Measurements from ENCODE around the gene OCA2.
"Not testable (repeated sequence)": the region's sequence is repeated elsewhere in the genome, so short reads cannot be mapped to it uniquely, and the experiment has no call there.

The OCA2 gene

DNA sequence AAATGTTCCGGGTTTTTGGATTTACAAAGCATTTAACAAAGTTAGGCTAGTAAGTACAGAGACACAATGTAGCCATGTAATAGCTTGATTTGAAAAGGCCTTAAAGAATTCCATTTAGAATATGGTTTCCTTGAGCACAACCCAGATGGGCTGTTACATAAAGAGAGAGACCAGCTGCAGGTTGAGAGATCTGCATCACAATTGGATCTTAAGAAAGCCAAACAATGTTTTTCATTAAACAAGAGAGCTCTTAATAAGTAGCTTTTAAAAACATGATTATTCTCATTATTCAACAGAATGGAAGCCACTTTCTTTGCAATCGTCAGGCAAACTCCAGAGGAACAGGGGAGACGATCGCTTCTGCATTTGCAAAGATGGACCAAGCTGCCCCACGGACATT lies 300.3 kb downstream of the OCA2 start:
- no peak for DNase-seq

DNA sequence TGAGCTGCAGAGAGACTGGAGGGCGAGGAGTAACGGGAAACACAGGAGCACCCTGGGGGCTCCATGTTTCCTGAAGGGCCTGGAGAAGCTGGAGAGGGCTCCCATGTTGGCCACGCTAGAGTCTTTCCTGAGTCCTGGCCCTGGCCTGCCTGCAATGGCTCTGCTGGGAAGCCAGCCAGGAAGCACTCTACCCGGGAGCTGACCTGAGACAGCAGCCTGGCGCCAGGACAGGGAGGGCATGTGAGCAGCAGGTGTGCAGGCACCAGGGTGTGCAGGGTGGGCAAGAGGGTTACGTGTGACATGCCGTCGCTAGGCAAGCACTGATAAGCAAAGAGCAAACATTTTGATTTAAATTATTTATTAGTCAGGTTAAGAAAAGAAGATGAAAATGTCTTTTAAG lies 301.4 kb downstream of the OCA2 start:
- DNase-seq, result no peak

DNA sequence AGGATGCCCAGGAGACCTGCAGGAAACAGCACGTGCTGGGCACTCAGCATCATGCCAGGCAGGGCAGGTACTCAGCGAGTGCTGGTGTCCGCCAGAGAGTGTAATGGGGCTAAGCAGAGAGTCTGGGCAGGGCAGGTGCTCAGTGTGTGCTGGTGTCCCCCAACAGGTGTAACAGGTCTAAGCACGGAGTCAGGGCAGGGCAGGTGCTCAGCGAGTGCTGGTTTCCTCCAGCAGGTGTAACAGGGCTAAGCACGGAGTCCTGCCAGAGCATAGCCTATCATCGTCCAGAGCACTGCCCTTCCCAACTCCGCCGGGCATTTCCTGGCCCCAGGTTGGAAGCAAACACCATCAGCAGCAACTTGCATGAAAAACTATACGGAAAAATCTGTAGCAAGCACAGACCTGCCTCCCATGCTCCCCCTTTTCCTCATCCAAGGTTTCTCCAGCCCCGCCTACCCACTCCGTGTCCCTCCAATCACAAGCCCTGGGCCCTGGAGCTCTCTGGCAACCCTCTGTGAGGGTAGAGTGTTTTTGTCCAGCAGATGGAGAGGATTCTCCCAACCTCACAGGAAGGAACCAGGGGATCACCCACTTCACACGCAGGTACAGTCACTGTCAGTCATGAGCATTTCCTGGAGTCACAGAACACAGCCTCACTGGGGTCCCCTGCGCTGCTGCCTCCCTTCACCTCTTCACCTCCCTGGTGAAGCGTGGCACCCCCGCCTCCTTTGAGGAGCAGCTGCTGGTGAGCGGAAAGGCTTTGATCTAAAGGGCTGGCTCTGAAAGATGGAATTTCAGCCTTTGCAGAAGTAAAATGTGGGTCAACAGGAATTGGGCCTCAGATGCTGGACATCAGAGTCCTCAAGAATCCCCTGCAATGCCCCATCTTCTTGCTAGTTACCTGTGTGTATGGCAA lies 302.5 kb downstream of the OCA2 start:
- peak; percentile 20 for DNase-seq

DNA sequence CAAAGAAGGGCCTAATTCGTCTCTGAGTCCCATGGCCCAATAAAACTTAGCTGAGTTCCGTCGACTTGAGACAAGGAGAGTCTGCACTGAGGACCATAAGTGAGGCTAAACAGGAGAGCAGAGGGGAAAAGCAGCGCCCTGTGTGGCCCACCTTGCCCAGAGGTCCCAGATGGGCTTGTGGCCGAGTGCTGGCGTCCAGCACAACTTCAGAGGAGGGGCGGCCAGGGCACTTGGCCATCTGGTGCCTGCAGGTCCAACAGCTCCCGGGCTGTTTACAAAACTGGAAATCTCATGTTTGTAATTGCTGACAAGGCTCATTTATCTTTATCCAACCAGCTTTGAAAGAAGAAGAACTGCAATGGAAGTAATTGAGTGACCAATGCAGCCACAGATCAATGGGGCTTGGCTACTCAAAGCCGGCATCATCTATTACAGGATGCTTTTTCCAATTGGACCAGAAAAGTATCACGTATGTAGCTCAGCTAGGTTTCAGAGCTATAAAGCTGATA lies 306.3 kb downstream of the OCA2 start:
- DNase-seq, result no peak

DNA sequence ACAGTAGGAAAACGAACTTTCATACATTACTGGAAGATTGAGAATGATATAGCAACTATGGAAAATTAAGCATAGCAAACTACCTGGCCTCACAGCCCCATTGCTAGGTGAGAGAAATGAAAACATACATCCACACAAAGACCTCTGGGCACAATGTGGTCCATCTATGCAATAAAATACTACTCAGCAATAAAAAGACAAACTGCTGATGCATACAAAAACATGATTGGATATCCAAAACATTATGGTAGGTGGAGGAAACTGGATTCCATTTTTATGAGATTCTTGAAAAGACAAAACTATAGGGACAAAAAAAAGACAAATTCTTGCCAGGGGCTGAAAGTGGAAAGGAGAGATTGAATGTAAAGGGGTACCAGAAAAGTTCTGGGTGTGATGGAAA lies 308.8 kb downstream of the OCA2 start:
- DNase-seq, result no peak

DNA sequence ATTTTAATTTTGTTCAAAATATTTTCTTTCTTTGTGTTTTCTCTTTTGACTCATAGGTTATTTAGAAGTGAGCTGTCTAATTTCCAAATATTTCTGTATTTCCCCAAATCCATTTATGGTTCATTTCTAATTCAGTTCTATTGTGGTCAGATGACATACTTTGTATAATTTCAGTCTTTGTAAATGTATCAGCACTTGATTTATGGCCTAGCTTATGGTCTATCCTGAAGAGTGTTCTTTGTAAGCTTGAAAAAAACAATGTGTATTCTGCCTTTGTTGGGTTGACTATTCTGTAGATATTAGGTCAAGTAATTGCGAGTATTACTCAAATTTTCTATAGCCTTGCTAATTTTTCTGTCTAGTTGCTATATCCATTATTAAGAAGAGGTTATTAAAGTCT lies 311.2 kb downstream of the OCA2 start:
- no peak for DNase-seq

DNA sequence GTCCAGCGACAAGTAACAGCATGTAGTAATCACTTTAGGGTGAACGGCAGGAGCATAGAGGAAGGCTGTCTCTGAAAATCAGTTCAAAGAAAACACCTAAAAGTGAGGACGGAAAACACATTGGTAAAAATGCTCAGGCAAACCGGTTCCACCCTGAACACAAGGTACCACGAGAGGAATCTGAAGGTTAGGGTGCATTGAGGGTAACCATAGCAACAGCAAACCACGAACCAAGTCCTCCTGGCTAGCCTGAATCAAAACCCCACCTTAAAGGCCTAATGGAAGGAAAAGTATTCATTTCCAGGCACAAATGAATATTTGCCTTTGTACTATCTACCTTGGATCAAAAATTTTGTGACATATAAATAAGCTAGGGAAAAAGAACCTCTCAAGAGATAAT lies 315.0 kb downstream of the OCA2 start:
- no peak for DNase-seq

DNA sequence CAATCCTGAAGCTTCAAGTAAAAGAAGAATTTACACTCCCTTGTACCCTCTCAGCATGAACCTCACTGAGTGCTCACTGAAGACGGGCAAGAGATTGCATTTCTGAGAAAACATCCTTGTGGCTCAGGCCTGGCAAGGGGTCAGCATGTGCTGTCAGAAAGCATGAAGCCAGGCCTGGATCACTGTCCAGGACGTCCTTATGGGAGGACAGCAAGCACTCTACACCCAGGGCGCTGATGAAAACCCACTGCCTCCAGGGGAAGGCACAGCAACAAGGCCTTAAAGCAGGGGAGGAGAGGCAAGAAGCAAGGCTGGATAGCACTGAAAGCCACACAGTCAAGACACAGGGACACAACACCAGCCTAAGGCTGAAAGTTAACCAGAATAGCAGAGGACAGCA lies 315.4 kb downstream of the OCA2 start:
- no peak for DNase-seq

DNA sequence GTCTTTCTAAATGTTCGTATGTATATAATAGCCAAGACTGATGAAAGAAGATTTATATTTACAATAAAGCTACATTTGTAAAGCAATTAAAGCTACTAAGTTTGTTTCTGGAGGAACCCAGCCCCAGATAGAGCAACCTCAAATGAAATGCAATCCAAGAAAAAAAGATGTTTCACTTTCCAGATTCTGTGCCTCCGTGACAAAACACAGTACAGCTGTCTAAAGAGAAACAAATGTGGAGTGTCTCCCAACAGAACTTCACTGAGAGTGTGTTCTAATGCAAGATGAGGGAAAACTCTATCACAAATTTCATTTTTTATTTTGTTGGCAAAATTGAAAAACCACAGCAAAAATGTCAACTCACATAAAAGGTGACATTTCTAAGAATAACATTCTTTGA lies 317.0 kb downstream of the OCA2 start:
- no peak for DNase-seq

DNA sequence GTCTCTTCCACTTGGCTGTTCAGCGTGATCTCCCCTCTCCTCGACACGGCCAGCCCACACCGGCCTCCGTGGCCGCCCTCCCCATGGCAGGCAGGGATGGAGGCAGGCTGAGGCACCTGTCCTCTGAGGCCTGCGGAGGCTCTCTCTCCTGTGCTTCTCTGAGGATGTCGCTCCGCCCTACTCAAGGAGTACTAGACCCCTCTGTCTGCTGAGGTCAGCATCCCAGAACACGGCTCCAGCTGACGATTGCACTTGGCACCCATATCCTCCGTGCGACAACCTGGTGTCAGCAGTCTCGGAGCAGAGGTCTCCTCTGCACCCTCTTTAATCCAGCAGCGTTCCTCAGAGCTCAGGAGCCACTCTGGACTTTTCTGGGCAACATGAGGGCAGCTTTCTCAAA lies 322.6 kb downstream of the OCA2 start:
- DNase-seq, result no peak

DNA sequence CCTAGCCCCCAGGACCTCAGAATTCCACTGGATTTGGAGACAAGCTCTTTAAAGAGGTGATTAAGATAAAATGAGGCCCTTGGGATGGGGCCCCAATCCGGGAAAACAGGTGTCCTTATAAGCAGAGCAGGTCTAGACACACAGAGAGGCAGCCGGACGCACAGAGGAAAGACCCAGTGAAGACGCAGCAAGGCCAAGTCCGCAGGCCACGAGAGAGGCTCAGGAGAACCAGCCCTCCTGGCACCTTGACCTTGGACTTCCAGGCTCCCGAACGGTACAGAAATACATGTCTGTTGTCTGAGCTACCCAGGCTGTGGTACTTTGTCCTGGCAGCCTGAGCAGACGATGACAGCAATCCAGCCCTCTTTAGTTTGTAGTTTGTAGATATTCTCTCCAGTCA lies 324.5 kb downstream of the OCA2 start:
- DNase-seq, result no peak

DNA sequence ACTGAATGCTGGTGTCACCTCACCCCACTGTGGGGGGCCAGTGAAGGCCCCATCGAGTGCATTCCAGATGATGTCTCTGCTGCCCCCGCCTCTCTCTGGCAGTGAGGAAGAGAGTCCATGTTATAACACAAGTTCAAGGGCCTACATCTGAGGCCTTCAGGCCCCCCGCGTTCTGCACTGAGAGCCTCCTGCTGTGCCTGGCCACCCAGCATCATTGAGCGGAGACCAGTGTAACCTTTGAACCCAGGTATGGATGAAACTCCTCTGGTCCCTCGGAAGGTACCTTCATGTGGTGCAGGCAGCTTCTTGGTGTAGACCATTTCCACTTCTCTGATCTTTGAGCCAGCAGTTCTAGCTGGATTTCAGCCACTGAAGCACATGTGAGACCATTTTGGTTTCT lies 324.9 kb downstream of the OCA2 start:
- DNase-seq, result no peak

DNA sequence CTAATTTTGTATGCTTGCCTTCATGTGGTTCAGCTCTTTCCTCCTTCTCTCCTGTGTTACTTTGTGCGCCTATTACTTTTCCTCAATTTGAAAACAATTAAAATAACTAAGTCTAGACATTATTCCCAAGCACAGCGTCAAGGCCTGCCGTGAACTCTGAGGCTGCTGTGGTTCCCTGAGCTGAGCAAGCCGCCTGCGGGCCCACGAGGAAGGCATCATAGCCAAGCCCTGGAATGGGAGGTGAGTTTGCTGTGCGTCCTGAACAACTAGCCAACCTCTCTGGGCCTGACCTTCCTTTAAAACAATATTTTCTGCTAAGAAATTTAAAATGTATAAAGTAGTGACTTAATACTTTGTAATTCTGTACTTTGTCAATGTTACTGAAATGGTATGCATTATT lies 327.2 kb downstream of the OCA2 start:
- no peak for DNase-seq

DNA sequence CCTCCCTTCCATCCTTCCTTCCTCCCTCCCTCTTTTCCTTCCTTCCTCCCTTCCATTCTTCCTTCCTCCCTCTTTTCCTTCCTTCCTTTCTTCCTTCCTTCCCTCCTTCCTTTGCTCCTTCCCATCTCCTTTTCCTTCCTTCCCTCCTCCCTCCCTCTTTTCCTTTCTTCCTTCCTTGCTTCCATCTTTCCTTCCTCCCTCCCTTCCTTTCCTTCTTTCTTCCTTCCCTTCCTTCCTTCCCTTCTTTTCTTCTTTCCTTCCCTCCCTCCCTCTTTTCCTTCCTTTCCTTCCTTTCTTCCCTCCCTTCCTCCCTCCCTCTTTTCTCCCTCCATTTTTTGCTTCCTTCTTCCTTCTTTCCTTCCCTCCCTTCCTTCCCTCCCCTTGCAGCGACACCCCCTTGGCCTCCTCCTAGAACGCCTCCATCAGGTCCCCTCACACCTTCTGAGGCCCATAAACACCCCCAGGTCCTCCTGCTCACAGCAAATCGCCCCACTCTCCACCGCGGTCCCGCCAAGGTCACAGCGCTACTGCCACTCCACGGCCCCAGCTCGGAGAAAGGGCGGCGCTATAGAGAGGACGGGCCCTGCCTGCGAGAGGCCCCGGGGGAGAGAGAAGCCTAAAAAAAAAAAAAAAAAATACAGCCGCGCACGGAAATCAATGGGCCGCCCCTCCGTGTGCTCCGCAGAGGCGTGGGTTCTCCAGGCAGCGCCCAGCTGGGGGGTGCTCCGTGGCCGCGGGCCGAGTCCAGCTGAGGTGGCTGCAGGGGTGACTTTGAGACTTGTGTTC lies 328.2 kb downstream of the OCA2 start:
- DNase-seq, result no peak

DNA sequence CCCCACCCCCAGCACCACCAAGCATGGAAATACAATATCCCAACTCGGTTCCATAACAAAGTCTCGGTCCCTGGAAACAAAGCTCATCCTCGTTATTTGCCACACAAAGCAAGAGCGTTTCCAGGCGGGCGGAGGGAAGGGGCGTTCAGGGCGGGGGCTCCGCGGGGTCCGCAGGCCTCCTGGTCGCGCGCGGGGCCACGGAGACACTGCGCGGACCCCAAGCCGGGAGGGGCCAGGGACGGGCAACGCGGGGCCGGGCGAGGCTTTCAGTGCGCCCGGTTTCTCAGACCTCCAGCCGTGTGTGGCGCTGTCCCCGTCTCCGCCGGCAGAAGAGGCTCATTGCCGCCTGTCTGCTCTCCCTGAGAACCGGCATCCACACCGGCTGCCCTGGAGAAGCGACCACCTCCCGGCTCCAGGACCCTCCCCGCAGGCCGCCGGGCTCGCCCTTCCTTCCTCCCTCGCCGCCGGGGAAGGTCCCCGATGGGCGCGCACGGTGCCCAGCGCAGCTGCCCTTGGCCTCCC lies 329.0 kb downstream of the OCA2 start:
- no peak for DNase-seq

DNA sequence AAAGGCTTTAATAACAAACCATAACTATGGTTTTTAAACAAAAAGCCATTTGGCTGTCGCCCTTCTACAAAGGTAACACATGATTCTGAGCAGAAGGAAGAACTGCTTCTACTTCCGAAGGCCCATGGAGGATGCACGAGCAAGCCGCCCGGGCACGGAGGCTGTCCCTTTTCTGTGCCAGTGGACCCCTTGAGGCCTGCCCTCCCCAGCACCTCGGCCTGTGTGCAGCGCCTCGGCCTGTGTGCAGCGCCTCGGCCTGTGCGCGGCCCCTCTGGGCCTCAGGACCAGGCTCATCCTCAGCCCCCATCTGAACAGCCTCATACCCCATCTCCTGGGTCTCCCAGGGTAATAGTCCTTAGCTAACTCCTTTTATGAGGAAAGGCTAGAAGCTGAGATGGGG lies 329.5 kb downstream of the OCA2 start:
- DNase-seq, result no peak

DNA sequence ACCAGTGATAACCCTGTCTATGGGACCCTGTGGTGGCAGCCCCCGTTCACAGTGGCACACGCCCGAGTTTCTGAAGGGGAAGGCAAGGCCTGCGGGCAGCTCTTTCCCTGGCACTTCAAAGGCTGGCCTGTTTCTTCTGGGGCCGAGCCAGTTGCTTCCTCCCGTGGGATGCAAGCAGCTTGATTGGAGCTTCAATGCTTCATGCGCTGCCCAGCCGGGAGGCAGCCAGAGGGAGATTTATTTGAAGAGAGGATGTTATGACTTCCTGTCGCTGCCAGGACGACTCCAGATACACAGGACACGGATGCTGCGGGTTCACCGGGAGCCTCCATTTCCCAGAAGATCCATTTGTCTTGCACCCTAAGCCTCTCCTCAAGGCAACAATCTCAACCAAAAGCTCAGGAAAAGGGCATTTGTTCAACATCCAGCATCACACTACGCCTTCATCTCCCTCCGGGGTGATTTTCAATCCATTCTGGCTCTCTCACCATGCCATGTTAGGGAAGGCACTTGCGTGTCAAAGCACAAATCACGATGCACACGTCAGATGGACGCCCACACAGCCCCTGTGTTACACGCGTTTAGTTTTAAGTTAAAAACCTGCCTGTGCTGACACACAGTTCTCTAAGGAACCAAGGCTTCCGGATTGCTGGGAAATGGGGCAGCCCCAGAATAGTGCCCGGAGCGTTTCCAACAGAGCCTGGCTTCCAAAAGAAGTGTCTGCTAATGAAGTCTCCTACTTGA lies 330.2 kb downstream of the OCA2 start:
- no peak for DNase-seq

DNA sequence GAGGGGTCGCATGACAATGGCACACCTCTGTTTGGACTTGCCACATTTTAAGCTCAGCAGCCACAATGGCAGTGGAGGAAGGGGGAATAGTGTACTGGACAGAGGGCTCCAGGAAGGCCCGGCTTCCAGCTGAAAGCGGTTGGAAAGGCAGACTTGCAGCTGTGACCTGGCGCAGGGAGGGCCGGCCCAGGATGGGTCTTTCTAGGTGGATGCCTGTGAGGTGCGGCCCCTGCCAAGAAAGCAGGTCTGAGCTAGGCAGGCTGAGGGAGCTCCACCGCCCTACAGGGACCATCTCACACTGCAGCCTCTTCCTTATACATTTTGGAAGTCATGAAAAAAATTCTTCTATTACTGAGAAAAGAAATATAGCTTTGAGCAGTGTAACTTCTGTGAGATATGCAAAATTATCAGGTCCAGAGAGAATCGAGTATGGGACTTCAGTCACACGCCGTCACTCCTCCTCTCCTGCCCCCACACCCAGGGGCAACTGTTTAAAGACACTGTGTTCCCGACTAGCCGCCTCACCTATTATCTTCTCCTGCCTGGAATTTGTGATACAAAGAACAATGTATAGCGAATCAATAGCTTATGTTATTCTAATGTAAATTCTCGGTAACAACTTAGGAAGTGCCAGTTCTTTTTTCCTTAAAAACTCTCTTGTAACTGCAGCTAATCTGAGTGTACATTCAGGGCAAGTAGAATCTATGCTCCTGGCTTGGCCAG lies 331.0 kb downstream of the OCA2 start:
- DNase-seq, result no peak

DNA sequence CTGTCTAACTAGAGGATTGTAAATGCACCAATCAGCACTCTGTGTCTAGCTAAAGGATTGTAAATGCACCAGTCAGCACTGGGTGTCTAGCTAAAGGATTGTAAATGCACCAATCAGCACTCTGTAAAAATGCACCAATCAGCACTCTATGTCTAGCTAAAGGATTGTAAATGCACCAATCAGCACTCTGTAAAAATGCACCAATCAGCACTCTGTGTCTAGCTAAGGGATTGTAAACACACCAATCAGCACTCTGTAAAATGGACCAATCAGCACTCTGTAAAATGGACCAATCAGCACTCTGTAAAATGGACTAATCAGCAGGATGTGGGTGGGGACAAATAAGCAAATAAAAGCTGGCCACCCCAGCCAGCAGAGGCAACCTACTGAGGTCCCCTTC lies 331.7 kb downstream of the OCA2 start:
- not testable (repeated sequence) for DNase-seq

DNA sequence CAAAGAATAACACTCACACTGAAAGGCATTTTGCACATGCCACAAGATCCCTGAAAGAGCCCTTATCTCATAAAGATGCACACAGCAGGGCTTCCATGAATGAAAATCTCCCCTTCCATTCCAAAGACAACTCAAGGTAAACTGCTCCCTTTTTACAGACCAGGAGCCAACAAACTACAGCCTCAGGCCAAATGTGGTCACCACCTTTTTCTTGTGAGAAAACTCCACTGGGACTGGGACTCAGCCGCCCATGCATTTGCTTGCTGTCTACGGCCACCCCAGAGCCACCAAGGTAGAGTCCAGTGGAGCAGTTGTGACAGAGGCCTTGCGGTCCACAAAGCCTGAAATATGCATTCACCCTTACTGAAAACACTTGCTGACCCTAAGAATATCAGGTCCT lies 334.8 kb downstream of the OCA2 start:
- DNase-seq, result no peak

DNA sequence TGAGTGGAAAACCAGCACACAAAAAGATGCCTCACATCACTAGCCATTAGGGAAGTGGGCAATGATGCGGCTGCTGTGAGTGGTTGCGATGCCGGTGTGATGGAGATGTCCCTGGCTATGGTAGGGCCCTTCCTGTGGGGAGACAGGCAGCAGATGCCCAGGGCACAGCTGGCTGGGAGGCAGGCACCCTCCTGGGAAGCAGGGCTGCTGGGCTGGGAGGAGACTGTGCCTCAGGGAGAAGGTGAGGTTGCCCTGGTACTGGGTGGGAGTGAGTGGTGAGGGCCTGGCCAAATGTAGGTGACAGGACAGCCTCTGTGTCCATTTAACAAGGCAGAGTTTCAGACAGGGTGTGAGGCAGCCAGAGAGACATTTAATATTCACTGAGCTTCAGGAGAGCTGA lies 335.6 kb downstream of the OCA2 start:
- no peak for DNase-seq

DNA sequence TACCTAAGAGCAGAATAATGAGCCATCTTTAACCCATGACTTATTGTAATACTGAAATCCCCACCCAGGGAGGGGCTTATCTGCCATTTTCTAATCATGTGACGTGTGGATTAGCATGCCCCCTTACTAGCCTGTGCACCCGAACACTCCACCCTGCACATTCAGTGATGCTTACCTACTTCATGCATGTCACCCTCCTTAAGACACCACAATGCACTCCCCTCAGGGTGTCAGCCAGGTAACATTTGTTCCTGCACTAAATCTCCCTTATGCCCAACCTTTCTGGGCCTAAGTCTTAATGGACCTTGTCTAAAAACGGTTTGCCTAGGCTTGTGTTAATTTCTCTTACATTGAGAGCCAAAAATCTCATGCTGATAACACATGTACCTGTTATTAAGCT lies 336.6 kb downstream of the OCA2 start:
- no peak for DNase-seq

Data from NCI-H1436 (cell line).